HG02970 (cell line): ENCODE data around the gene HSD17B13.
"Not testable (repeated sequence)": the region's sequence is repeated elsewhere in the genome, so short reads cannot be mapped to it uniquely, and the experiment has no call there.

ENCODE experiments used
- ATAC-seq: cut with Tn5 transposase; IDR thresholded peaks from one replicate; pipeline ENCODE4 v1.9.1; 2021; ENCODE audit warnings: mild to moderate bottlenecking, moderate library complexity, moderate number of reproducible peaks; ENCODE audit not compliant: unreplicated experiment, low FRiP score

The HSD17B13 gene

DNA sequence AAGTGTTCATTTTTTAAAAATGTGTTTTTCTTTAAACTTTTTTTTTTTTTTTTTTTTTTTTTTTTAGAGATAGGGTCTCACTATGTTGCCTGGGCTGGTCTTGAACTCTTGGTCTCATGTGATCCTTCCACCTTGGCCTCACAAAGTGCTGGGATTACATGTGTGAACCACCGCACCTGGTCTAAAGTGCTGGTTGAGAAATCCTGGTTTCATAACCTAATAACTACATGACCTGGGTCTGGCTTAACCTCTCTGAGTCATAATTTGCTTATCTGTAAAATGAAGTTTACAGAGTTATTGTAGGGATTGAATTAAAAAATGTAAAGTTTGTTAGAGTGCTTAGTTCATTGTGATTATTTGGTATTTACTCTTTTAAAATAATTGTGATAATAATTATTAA is 5.2 kb downstream of the HSD17B13 start:
- ATAC-seq: no peak

DNA sequence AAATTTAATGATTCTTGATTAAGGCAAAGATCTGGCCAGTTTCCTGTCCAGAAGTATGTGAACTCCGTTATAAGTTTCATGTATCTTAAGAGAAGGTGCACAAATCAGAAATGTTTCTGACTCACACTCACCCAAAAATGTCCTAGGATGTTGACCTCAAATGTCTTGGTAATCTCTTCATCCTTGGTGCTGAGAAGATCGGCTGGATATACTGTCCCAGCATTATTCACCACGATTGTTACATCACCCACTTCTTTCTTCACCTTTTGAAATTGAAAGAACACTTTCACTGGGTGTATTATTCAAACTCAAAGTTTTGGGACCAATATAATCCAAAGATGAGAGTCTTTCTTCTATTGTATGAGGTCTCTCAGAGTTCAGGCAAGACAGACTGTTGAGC is 5.7 kb downstream of the HSD17B13 start:
- no peak for ATAC-seq

DNA sequence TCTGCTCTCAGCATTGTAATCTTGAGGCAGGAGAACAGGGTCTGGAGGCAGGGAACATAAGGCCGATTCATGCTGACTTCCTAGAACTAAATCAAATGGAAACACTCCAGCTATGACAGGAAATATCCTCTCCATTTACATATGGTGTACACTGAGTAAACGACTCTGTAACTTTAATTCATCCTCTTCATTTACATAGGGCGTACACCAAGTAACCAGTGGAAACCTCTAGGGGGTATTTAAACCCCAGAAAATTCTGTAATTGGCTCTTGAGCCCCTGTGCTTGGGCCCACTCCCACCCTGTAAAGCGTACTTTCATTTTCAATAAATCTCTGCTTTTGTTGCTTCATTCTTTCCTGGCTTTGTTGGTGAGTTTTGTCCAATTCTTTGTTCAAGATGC is 7.7 kb downstream of the HSD17B13 start:
- not testable (repeated sequence) for ATAC-seq

DNA sequence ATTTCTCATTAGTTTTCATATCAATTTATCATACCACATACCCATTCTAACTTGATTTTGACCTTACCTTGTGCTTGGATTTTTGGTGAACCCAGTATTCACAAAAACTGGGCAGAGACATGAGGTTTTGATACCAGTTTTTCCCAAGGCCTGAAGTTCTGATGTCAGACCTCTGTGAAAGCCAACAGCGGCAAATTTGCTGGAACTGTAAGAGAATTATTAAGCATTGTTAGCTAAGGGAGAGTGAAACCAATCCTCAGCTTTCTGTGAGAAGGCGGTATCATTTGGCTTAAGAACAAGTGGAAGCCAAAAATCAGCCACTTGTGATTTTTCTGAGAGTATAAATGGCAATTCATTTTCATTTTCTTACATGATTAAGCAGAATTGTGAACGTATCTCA is 8.9 kb downstream of the HSD17B13 start:
- ATAC-seq: no peak

DNA sequence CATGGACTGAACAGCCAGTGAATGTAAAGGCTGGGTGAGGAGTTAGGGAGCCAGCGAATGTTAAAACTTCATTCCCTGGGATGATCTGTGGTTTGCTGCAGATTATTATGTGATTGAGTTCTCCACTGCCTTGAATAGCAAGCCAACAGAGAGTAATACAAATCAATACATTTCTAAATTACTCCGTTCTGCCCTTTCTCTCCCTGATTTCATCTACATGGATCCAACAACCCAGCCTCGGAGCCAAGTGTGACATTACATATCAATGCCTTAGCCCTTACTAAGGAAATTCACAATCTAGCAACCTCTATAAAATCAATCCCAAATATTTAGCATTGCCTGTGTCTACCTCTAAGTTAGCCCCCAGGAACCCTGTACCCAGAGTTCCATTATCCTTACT is 11.0 kb downstream of the HSD17B13 start:
- no peak for ATAC-seq

DNA sequence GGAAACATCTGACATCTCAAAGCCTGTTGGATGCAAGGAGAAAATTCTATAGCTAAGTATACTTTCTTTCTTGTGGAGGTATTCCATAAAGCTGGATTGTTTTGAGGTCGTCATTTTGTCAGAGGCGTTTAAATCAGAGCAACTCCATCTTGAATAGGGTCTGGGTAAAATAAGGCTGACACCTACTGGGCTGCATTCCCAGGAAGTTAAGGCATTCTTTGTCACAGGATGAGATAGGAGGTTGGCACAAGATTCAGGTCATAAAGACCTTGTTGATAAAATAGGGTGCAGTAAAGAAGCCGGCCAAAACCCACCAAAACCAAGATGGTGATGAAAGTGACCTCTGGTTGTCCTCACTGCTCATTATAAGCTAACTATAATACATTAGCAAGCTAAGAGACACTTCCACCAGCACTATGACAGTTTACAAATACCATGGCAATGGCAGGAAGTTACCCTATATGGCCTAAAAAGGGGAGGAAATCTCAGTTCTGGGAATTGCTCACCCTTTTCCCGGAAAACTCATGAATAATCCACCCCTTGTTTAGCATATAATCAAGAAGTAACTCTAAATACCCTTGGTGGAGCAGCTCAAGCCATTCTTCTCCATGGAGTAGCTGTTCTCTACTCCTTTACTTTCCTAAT is 11.9 kb downstream of the HSD17B13 start:
- ATAC-seq: no peak

DNA sequence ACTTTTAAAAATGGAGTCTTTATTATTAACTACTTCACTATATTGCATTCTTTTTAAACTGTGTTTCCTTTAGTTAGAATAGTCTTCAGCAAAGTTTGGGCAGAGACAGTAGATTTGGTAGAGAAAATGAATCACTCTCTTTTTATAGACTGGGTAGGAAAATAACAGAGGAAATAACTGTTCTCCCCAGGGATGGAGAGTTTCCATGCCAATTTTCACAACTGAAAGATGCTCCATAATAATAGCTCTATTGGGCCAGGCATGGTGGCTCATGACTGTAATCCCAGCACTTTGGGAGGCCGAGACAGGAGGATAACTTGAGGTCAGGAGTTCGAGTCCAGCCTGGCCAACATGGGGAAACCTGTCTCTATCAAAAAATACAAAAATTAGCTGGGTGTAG is 13.1 kb downstream of the HSD17B13 start:
- ATAC-seq: no peak

DNA sequence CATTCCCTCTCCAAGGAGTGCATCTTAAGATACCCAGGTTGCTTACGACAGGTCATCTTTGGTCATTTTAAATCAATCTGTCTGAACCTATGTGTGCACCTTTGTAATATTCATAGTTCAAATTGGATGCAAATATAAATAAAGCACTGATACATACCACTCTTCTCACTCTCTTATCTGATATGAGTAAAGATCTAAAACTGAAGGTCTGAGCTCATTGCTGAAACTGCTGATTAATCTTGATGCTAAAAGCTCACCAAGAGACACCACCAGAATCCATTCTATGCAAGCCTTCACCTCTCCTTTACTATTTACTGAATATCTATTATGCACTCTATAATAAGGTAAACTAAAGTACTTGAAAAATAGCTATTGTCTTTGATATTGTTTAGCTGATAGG is 16.6 kb downstream of the HSD17B13 start:
- no peak for ATAC-seq

DNA sequence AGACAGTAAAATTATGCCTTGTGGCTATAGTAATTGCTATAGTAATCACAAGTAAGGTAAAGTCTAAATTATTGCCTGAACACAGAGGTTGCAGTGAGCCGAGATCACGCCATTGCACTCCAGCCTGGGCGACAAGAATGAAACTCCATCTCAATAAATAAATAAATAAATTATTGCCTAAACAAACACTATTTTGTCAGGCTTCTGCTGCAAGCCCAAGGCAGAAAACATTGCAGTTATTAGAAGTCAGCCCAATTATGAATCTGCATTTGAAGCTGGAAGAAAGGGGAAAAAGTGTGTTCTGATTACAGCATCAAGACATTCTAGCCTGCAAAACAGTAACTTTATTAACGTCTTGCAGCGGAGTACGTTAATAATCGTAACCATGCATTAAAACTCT is 17.1 kb downstream of the HSD17B13 start:
- no peak for ATAC-seq

DNA sequence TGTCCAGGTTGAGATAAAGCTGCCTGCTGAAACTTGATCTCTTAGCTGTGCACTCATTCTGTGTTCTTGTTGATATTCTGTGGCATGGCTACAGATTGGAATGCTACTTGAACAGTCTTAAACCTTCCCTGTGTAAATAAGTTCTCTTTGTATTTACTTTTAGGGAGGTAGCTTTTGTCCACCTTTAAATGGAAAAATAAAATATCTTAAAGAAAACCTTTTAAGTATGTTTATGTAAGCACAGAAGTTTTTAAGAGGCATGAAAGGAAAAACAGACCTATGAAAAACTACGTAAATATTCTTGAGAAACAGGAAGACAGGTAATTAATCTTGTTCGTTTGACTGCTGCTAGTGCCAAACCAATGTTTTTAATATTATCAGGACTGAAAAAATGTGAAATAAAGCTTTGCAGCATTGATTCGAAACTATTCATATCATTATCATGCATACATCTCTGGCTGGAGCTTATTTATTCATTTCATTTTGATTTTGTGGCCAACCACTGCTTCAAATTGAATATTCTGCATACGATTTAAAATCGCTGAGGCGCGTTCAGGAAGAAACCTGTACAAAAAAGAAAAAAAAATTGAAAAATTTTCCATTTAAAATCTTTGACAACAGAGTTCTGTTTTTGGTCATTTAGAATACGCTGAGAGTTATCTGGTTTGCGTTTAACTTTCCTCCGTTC is 17.8 kb downstream of the HSD17B13 start:
- no peak for ATAC-seq

DNA sequence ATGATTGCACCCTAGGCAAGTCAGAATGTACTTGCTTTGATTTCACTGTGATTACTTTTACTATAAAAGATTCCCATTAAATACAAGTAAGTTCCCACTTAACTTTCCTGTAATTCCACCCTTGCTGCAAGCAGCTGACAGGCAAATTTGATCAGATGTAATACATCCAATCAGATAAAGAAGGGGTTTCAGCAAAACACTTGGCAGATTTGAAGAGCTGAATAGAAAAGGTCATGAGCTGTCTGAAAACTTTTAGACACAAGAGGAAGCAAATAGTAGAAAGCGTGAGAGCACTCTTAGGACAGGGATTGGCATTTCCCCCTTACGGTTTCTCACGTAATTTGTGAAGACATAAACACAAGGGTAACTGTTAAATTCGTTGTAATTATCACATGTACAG is 22.8 kb downstream of the HSD17B13 start:
- ATAC-seq: no peak

DNA sequence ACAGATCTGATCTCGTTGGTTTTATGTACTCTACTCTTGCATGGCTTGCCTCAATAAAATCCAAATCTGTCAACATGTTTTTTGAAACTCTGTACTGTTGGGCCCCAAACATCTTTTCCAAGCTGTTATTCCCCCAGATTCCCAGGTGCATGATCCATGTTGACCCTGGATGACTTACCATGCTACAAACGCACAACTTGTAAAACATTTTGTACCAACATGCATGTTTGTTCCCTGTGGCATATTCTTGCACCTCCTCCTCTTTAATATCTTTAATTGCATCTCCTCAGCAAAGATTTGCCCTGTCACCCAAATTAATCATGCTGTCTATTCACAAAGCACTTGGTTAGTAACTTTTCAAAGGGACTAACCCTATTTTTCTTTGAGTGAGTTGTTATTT is 24.3 kb downstream of the HSD17B13 start:
- ATAC-seq: no peak

DNA sequence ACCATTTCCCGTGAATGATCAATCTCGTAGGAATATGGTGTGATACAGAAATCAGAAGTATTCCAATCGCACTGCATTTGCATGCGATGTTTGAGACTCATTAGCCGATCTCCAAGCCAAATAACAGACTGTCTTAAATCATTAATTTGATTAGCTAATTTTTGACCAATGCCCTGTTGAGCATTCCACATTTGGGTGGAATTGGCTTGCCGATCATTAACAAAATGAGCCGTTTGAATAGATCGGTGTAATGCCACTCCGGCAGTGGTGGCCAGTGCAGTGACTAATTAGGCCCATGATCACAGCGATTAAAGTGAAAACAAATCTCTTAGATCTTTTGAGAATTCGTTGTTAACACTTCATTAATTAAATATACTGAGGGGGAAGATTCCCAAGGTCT is 27.8 kb downstream of the HSD17B13 start:
- ATAC-seq: not testable (repeated sequence)

DNA sequence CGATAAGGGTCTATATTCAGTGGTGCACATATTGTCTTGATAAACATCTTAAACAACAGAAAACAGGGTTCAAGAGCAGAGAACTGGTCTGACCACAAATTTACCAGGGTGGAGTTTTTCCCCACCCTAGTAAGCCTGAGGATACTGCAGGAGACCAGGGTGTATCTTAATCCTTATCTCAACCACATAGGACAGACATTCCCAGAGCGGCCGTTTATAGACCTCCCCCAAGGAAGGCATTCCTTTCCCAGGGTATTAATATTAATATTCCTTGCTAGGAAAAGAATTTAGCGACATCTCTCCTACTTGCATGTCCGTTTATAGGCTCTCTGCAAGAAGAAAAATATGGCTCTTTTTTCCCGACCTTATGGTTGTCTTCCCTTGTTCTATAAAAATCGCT is 28.8 kb downstream of the HSD17B13 start:
- ATAC-seq: not testable (repeated sequence)

DNA sequence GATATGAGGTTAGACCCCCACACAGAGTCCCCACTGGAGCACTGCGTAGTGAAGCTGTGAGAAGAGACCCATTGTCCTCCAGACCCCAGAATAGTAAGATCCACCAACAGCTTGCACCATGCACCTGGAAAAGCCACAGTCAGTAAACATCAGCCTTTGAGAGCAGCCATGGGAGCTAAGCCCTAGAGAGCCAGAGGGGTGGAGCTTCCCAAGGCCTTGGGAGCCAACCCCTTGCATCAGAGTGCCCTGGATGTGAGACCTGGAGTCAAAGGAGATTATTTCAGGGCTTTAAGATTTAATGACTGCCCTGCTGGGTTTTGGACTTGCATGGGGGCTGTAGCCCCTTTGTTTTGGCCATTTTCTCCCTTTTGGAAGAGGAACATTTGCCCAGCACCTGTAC is 35.7 kb downstream of the HSD17B13 start:
- ATAC-seq: no peak

DNA sequence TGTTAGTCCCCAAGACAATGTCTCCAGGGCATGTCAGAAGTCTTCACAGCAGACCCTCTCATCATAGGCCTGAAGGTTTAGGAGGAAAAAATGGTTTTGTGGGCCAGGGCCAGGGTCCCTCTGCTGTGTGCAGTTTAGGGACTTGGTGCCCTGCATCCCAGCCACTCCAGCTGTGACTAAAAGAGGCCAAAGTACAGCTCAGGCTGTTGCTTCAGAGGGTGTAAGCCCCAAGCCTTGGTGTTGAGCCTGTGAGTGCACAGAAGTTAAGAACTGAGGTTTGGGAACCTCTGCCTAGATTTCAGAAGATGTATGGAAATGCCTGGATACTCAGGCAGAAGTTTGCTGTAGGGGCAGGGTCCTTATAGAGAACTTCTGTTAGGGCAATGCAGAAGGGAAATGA is 38.4 kb downstream of the HSD17B13 start:
- not testable (repeated sequence) for ATAC-seq

DNA sequence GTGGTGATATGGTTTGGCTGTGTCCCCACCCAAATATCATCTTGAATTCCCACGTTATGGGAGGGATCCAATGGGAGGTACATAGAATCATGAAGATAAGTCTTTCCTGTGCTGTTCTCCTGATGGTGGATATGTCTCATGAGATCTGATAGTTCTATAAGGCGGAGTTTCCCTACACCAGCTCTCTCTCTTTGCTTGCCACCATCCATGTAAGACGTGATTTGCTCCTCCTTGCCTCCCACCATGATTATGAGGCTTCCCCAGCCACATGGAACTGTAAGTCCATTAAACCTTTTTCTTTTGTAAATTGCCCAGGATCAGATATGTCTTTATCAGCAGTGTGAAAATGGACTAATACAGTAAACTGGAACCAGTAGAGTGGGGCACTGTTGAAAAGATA is 39.5 kb downstream of the HSD17B13 start:
- no peak for ATAC-seq

DNA sequence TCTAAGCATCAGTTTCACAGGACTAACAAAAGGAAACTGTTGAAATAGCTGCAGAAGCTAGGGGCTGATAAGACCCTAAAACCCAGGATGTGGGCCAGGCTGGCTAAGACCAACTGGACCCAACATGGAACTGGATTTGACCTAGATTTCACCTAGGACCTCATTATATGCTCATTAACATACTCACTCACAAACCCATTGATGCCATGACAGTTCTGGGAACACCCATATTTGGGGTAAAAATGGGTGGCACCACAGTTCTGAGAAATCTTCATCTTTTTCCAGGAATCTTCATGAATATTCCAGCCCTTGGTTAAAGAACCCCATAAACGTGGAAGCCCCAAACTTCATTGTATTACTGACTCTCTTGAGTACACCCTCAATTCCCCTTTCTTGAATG is 41.1 kb downstream of the HSD17B13 start:
- no peak for ATAC-seq

DNA sequence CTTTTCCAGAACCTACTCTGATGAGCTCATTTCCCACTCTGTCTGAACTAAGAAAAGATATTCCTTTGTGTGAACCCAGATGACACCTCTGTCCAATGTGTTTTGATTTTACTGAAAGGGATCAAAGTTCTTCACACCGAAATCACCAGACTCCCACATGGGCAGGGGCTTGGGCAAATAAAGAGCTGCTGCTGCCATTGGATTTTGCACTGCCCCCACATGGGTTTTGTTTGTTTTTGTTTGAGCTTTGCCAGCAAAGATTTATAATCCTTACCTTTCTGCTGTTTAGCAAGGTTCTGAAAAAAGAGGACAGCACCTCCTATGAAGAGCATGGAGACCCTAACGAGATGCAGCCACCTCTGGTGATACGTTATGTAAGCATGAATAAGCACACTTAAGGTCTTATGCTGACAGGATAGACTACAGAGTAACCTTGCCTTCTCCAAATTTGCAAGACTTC is 44.3 kb downstream of the HSD17B13 start:
- no peak for ATAC-seq

DNA sequence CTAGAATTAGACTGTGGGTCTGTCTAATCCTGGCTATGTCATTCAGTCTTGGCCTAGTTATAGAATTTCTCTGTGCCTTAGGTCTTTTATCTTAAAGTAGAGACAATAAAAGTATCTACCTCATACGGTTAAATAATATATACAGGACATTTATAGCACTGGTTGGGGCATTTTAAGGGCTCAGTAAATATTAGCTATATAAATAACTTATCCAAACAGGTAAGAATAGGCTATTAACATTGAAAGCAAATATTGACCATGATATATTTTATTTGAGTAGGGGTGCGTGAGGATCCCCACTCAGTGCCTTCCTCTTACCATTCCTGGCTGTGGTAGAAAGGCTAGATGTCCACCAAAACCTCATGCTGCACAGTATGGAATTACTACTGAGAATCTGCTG is 47.4 kb downstream of the HSD17B13 start:
- ATAC-seq: no peak

DNA sequence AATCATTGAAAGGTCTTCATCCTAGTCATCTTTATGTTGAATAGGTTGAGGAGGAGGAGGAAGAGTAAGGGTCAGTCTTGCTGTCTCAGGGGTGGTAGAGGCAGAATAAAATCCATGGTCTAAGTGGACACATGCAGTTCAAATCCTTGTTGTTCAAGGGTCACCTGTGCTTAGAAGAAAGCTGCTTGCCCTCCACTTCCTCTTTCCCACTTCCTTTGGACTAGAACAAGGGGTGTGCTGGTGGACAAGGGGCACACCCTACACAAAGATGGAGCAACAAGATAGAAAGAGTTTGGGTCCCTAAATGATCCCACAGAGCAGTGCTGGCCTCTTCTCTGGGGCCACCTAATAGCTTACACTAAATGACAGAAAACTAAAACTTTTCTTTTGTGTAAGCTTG is 47.9 kb downstream of the HSD17B13 start:
- no peak for ATAC-seq

DNA sequence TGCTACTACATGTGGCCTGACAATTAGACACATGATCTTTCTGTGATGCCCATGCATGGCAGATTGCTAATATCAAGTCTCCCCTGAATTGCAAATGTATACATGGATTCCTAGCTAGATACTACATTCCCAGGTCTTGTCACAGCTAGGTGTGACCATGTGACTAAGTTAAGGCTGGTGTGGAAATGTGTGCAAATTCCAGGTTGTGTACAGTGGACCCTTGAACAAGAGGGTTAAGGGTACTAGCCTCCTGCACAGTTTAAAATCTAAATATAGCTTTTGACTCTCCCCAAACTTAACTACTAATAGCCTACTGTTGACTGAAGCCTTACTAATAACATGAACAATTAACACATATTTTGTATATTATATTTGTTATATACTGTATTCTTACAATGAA is 48.4 kb downstream of the HSD17B13 start:
- no peak for ATAC-seq
